ENCODE results near the gene CTNNAL1. TPM values are rescaled to one million over a fixed set of nuclear protein-coding genes. Genes with fewer than 3 reads are reported as not detected.

Gene CTNNAL1

Small RNA genes lying within 50 kb of the gene (small RNA-seq; reads per million reads assigned to genes)
- gene MIR32 (ENCODE audit: insufficient read depth) (41.5 reads per million, percentile 94 among the genes with 10 or more reads in this experiment), gene RF00019 (ENCODE audit: insufficient read depth) (not detected)
